GM18508 (cell line): ENCODE measurements around the gene NT5C1A.

Experiments used
- ATAC-seq: cut with Tn5 transposase; IDR thresholded peaks from one replicate; pipeline ENCODE4 v1.9.1; 2021; ENCODE audit warnings: moderate number of reproducible peaks; ENCODE audit not compliant: insufficient read depth, unreplicated experiment

The NT5C1A gene

GRCh38 chr1:39671793-39672550 lies at the start of gene NT5C1A:
Gene NT5C1A (minus strand): TSS chr1:39672107. CDS start chr1:39672038, 69 bp downstream.
- no peak for ATAC-seq

- ATAC-seq, result no peak
These were observed 49.8 kb upstream of the NT5C1A start for GRCh38 chr1:39721664-39722063.

- no peak for ATAC-seq
These were observed 48.4 kb upstream of the NT5C1A start for GRCh38 chr1:39720094-39720999.

DNA sequence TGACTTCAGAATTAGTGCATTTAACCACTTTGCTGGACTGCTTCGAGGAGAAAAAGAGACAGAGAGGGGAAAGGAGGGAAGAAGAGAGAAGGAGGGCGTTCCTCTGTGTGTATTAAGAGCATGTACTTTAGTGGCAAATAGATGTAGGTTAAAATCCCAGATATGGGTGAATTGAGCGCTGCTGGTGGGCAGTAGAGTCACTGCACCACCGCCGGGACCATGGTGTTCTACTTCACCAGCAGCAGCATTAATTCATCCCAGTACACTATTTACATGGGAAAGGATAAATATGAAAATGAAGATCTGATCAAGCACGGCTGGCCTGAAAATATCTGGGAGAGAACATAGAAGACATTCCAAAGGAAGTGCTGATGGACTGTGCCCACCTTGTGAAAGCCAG lies 45.9 kb upstream of the NT5C1A start:
- no peak for ATAC-seq

DNA sequence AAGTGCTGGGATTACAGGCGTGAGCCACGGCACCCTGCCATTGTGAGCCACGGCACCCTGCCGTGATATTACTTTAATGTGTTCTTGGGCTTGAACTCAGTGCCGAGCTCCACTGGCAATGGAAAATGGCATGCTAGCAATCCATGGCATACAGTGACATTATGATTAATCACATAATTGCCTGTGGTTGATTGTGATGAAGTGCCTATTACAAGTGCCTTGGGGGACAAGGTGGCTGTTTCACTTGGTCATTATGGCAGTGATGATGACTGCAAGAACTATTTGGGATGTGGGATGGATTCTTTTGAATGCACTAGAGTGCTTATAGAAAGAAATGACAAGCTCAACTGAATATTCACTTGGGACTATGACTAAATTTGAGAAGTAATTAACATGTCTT lies 41.6 kb upstream of the NT5C1A start:
- ATAC-seq, result no peak

DNA sequence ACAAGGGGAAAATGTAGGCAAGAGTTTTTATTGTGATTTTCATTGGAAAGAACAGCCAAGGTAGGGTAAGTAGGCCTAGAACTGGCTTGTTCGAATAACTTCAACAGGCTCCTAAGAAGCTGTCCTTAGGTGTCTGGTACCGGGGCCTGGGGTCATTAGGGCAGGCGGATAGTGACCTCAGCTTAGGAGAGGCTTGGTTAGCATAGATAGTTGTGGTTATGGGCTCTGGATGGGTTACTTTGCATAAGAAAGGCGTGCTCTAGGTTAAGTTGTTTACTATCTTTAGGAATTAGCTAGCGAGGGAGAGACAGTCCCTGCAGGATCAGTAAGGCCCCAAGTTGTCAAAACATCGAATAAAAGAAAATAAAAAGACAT lies 40.0 kb upstream of the NT5C1A start:
- no peak for ATAC-seq

DNA sequence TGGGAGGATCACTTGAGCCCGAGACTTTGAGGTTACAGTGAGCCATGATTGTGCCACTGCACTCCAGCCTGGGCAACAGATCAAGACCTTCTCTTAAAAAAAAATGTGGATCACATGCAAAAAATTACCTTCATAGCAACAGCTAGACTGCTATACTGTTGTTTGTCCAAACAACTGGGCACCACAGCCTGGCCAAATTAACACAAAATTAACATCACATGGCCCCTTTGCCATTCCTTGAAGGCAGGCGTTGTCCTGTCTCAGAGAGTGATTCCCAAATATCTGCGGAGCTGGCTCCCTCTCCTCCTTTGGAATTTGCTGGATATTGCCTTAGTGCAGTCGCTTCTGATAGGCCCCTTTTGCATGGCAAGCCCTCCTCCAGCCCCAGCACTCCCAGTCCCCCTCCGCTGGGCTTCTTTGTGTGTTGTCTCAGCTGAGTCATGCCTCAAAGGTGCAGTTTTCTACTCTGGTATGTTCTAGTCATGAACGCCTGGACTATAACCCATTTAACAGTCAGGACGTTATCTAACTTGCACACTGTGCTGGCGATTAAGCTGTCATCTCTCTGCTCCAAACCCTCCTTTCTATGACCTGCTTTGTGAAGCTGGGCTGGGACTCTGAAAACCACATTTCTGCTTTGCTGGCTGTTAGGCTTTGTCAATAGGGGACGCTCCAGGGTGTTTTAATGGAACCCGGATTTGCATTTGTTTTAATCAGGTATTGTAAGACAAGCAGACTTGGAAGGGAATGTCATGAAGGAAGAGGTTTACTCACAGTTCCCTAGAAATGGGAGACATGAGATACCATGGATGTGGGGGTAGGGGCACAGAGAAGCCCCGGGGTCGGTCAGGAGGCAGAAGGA lies 39.4 kb upstream of the NT5C1A start:
- no peak for ATAC-seq

- no peak for ATAC-seq
These were observed 35.6 kb upstream of the NT5C1A start for GRCh38 chr1:39707506-39707905.

DNA sequence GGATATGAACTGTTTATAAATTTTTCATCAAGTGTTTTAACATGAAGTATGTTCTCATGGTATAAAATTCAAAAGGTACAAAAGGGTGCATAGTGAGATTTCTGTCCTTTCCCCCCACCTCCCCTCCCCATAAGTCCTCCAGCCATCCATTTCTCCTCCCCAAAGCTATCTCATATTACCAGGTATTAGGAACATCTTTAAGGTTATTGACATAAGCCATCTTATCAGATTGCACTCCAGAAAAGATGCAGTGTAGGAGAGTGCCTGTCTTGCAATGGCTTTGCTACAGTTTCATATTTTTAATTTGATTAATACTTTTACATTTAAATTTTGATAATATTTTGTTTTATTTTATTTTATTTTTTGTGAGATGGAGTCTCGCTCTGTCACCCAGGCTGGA lies 32.9 kb upstream of the NT5C1A start:
- no peak for ATAC-seq

- no peak for ATAC-seq
These were observed 29.1 kb upstream of the NT5C1A start for GRCh38 chr1:39701049-39701439.

DNA sequence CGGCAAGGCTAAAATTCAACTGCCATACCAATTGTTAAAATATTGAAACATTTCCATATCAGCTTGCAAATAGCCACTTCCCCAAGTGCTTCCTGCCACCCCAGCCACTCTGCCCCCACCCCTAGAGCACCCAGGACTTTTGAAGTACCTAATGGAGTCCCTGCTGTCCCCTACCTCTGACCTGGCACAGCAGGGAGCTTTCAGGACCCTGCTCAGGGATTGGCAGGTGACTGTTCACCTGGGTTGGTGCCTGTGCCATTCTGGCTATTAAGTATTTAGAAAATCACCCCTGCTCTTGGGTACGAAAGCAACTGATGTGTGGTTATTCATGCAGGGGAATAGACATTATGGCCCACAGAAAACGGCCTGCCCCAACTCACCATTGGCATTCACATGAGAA lies 28.4 kb upstream of the NT5C1A start:
- no peak for ATAC-seq

- ATAC-seq, result no peak
These were observed 27.5 kb upstream of the NT5C1A start for GRCh38 chr1:39699419-39699818.

GRCh38 chr1:39698568-39698967 lies 26.7 kb upstream of the NT5C1A start:
- ATAC-seq, result no peak

DNA sequence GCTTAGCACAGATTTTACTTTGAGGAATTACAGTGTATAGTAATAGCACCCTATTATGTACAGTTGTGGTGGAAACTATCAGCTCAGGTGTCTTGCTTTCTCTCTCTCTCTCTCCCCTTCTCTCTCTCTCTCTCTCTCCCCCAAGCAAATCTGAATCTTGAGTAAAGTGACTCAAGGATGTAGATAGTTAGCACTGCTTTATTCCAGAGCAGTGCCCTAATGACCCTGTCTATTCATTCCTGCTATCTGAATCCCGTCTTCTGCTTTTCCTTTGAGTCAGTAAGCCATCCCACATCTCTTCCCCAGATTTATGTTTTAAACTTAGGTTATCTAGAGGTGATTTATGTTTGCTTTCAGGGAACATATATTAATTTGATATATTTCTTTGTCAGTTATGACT lies 24.5 kb upstream of the NT5C1A start:
- no peak for ATAC-seq

DNA sequence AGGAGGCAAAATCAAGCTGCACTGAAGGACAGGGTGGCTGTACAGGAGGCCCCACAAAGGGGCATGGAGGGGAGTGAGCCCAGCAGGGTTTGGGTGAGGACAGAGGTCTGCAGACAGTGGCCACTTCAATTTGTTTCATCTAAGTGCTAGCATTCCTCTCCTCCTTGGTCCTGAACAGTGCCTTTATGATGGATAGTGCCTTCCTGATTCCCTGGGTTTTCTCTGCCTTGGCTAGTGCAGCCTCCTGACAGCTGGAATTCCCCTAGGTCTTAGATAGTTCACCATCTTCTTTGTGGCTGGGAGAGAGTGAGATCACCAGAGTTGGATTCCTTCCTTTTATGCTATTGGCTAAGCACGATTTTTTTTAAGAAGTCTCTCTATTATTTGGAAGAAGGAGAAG lies 23.1 kb upstream of the NT5C1A start:
- no peak for ATAC-seq

- no peak for ATAC-seq
These were observed 22.1 kb upstream of the NT5C1A start for GRCh38 chr1:39694026-39694425.

DNA sequence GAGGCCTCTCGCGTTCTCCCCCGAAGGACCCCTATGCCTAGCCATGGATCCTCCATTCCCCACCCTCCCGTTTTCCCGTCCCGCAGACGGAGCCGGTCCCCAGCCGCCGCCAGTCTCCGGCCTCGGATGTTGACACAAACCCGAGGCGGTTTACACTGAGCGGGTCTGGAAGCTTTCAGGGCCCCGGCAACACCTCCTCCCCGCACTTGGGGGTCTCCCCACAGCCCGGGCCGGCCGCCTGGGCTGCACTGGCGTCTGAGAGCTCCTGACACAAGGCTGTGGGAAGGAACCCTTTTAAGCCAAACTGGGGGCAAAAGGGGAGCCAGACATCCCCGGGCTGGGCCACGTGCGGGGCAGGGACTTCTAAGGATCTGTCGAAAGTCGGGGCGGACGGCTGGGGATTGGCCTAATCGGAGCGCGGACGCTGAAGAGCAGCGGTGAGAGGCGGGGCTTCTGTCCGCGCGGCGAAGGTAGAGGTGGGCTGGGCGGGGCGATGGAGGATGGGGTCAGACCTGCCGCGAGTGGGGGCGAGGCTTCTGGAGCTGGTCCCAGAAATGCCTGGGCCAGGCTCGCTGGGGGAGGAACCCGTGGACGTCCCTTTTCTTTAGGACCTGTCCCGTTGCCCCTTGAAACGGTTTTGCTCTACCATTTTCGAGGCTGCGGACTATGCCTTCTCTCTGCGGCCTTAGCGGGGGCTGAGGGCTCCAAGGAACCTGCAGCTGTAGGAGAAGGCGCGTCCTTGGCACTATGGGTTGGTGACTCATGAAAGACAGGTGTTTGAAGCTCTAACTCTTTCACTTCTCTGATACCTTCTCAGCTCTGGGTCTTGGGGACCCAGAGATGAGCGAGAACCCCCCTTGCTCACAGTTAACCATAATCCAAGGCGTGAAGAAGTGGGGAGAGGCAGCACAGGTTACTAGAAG lies 20.5 kb upstream of the NT5C1A start:
- ATAC-seq, result no peak

GRCh38 chr1:39691383-39692151 lies 19.7 kb upstream of the NT5C1A start, which contains the start of gene HPCAL4:
Gene HPCAL4 (minus strand): TSS chr1:39691433. CDS start chr1:39684603, 6,830 bp downstream.
- peak; percentile 50 for ATAC-seq
